GM21825 (cell line): ENCODE measurements around the gene TRUB1.
"Not testable (repeated sequence)": the region's sequence is repeated elsewhere in the genome, so short reads cannot be mapped to it uniquely, and the experiment has no call there.

Experiments
- ATAC-seq: cut with Tn5 transposase; IDR thresholded peaks from one replicate; pipeline ENCODE4 v1.9.1; 2021; ENCODE audit warnings: mild to moderate bottlenecking, moderate library complexity; ENCODE audit not compliant: unreplicated experiment

The TRUB1 gene

DNA sequence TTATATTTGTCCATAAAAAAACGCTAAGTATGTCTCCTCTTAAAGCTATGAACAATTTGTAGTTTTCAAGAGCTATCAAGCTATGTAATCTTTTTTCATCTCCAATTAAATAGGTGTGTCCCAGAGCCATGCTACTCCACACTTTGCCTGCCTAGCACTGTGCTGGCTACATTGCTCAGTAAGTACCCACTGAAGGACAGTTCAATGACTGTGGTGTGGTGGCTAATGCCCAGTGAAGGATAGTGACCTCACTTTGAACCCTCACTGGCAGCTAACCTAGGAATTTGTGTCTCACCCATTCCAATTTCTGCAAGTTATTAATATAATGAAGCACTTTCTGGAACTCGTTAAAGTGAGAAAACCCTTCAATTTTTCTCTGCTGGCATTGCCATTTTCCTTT is 14.4 kb upstream of the TRUB1 start:
- ATAC-seq, result no peak

DNA sequence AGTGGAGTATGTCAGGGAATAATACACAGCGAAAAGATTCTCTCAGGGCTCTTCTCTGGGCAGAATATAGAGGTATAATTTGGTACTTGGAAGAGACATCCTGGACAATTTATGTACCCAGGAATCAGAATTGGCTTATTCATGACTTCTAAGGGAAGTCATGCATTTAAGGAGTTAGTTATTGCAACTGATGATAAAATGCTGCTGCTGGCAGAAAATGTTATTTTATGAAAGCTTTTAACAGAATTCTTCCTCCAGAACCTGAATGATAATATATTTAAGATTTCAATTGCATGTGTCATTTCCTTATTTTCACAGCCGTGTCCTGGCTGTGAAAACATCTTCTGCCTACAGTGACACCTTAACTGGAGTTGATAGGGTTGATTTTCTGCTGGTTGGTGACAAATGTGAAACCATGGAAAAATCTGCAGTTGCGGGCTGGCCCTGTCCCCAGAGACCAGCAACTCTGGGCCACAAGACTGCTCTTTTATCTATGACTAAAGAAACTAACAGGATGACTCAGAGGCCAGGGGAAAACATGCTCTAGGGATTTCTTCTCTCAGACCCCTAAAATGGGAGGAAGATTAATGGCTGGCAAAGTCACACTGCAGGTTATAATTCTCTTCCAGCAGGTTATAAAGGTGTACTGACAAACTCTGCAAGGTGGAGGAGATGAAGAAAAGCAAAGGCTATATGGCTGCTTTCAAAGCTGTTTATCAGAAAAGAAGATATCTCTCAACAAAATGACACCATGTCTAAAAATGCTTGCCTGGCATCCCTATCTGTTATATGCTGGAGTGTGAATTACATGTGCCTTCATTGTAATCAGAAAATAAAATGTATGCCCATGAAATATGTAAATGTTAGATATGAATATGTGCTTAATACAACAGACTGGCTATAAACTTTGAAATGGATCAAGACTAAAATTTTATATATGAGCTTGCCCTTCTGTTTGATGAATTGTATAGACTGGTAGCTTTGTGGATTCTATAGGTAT is 12.1 kb upstream of the TRUB1 start:
- ATAC-seq, result peak; percentile 93

DNA sequence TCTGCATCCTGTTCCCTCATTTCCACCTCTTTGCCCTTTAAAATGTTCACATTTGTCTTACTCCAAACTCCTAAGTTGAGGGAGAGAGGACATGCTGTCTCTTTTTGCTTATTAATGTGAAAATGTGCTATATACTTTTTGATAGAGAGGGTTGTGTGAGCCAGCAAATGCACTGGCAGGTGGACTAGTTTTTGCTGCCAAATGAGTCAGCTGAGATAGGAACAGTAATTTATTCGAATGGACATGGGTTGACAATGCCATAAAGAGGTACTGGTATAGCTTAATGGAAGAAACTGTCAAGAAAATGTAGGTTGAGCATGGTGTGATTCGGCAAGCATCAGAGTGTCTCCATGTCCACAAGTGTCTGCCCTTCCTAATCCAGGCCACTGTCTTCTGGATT is 9.2 kb upstream of the TRUB1 start:
- ATAC-seq, result no peak

DNA sequence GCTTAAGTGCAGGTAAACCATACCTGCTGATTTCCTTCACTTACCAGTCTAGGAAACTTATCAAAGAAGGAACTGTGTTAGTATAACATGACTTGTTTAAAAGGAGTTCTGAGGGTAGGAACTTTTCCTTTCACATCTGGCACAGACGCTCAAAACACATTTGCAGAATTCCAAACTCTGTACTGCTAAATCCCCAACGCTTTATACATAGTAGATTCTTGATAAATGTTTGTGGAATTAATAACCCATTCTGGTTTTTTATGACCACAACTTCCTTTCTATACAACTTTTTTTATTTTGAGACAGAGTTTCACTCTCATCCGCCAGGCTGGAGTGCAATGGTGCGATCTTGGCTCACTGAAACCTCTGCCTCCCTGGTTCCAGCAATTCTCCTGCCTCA is 7.7 kb upstream of the TRUB1 start:
- no peak for ATAC-seq

DNA sequence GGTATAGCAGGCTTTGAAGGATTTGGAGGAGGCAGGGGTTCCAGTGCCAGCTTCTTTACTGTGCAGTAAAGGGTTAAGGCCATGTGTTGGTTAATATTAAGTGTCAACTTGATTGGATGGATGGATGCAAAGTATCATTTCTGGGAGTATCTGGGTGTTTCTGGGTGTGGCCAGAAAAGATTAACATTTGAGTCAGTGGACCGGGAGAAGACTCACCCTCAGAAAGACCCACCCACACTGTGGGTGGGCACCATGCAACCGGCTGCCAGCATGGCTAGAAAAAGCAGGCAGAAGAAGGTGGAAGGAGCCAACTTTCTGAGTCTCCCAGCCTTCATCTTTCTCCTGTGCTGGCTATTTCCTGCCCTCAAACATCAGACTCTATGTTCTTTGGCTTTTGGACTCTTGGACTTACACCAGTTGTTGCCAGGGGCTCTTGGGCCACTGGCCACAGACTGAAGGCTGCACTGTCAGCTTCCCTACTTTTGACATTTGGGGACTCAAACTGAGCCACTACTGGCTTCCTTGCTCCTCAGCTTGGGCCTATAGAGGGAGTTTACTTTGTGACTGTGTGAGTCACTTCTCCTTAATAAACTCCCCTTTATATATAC is 6.8 kb upstream of the TRUB1 start:
- ATAC-seq, result no peak

DNA sequence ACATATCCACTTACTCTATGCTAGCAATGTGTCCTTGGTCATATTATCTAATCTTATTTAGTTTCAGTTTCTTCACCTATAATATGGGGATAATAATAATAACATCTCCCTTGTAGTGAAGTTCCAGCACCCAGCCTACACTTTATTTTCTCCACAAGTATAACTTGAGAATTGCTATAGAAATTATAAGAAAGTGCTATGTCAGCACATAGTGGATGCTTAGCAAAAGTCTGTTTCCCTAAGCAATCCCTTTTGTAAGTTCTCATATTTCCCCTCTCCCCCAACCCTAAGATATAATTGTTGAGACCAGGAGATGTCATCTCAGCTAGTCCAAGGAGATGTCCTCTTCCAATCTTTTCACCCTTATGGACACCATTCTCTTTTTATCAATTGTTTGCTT is 5.8 kb upstream of the TRUB1 start:
- no peak for ATAC-seq

DNA sequence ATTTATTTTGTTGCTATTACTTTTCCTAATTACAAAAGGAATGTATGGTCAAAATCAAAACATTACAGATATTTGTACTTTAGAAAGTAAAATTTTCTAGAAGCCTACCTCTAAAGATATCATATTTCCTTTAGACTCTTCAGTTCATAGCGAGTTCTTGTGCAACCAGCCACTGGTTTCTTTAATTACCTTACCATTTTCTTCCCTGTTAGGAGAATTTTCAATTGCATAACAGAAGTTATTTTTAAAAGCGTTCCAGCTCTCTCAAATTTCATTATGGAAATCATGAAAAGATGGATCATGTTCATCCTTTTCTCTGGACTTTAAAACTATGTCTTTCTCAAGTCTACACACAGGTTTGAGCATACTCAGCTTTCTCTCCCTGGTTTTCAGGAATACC is 5.0 kb upstream of the TRUB1 start:
- ATAC-seq, result no peak

DNA sequence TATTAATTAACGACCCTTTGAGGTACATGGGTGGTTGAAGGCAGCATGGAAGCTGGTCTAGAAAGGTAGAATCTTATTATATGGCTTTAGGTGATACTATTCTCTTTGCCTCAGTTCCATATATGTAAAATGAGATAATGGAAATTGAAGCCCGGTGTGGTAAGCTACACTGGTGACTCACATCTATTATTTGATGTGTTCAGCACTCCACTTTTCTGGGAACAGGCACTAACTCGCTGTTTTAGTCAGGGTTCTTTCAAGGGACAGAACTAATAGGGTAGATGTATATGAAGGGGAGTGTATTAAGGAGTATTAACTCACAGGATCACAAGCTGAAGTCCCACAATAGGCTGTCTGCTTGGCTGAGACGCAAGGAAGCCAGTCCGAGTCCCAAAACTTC is 4.4 kb upstream of the TRUB1 start:
- ATAC-seq, result no peak

DNA sequence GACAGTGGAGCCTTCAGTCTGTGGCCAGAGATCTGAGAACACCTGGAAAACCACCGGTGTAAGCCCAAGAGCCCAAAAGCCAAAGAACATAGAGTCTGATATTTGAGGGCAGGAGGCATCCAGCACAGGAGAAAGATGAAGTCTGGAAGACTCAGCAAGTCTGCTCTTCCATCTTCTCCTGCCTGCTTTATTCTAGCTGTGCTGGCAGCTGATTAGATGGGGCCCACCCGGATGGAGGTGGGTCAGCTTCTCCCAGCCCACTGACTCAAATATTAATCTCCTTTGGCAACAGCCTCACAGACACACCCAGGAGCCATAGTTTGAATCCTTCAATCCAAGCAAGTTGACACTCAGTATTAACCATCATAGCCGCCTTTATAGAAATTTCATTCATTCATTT is 4.0 kb upstream of the TRUB1 start:
- not testable (repeated sequence) for ATAC-seq

DNA sequence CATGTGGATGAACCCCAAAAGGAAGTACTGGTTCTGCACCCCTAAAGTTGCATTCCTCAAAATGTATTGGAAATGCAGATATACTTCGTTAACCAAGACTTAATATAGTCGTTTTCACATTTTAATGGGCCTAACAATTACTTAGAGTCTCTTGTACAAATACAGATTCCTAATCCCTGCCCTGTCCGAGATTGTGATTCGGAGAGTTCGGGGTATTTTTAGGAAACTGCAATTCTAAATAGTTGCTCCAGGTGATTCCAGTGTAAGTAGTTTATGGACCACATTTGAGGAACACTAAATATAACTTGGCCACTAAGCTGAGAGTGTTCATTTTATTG is 830 bp downstream of the TRUB1 start:
- ATAC-seq, result no peak

DNA sequence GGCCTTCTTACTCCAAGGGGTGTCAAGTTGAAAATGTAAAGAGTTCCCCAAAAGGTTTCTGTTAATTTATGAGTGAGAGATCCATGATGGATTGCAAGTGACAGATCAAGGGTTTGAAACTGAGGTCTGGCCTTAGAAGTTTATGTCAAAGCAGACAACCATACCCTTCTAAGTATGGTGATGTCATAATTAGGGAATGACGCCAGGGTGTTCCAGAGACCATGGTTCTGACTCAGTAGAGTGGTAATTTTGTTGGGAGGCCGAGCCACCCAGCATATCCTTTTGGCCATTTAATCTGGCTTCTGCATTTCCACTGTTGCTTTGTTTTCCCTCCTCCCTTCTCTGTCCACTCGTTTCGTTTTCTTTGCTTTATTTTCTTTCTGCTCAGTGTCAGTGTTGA is 2.7 kb downstream of the TRUB1 start:
- ATAC-seq, result no peak

DNA sequence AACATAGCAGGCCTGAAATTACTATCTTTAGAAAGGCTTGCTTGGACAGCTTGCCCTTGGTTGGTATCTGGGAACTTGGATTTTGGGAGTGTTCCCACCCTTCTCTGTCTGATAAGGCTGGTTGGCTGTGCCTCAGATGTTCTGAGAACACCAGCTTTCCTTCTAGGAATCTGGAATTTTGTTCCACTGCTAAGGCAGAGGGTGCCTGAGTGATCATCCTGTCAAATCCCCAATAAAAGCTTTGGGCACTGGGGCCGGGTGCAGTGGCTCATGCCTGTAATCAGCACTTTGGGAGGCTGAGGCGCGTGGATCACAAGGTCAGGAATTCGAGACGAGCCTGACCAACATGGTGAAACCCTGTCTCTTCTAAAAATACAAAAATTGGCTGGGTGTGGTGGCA is 5.0 kb downstream of the TRUB1 start:
- ATAC-seq, result no peak

DNA sequence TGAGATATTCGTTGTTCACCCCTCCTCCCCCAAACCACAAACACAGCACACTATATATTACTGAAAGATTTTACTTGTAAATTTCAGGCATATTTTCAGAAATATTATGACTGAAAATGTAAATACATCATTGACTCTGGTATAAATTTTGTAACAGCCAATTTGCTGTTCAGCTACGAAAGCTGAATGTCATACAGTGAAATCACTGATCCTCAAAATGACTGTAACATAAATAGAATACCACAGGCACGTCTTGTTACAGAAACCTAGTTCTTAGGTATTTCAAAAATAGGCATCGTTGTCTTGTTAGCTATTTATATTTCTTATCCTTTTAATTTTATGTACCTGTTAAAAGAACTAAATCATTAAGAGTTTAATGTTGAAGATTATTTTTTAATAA is 15.1 kb downstream of the TRUB1 start:
- no peak for ATAC-seq

DNA sequence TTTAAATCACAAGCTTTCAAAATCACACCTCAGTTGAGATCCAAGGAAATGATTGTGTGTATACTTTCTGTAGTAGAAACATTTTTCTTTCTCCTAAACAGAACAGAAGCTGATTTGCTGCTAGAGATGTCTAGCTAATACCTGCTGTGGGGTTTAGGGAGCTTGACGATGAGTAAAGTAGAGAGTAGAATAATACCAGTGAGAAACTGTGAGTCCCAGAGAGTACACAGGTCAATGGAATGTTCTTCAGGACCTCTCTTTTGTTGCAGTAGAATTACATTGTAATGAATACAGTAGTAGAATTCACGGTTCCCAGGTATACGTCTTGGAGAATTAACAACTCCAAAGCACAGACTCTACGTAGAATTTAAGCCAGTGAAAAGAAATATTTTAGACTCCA is 18.0 kb downstream of the TRUB1 start:
- ATAC-seq, result peak; percentile 13

DNA sequence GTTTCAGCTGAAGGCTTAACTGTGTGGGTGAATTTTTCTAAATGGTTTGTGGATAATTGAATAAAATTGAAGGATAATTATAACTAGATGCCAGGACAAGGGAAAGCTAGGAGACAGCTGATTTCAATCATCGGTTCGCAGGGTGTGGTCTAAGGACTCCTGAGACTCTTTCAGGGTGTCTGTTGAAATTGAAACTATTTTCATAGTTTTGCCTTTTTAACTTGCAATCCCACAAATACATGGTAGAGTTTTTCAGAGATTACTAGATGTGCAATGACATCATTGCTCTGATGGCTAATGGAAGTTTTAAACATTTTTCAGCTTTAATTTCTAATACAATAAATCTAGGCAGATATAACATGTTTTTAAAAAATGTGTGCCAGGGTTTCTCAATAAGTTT is 18.5 kb downstream of the TRUB1 start:
- peak; percentile 58 for ATAC-seq

DNA sequence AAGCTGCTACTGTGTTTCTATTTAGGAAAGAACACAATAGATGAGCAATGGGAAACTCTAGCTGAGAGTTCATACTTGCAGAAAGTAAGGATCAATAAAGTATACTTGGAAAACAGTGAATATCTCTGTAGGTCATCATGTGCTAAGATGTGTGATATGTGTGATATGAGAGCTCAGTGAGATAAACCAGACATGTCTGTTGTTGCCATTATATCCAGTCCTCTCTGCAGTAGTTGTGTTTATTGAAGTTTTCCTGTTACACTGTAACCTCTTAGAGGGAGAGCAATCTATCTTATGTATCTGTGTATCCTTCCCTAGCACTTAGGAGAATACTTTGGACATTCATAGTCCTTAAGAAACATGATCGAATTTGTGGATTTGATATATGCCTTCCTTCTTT is 19.1 kb downstream of the TRUB1 start:
- ATAC-seq, result no peak

DNA sequence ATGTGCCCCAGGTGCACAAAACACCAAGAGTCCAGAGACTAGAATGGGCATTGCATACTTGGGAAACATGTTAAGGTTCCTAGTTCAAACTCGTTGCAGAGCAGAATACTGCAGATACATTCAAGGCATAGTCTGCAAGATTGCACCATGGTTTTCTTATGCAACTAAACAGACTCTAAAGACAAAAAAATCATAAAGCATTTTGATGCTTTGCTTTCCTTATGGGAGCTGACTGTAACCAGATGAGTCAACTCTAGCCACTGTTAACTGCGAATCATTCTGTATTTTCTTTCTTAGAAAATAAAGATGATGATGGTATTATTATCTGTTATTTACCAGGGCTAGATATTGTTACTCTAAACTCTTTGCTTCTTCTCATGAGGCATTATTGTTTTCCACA is 19.7 kb downstream of the TRUB1 start:
- no peak for ATAC-seq

DNA sequence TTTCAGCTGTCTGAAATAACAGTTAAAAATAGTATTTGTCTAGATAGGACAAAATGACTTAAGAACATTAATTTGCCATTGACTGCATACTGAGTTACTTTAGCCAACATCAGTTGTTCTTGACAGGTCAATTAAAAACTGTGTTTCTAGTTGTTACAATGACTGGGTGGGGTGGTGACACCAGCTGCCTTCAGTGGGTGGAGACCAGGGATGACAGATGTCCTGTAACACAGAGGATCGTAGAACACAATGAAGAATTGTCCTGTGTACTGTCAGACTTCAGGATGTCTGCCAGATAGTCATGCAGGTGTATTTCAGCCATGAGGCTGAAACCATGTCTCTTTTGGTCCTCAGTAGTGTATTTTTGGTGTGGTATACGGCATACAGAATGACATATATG is 24.4 kb downstream of the TRUB1 start:
- no peak for ATAC-seq

DNA sequence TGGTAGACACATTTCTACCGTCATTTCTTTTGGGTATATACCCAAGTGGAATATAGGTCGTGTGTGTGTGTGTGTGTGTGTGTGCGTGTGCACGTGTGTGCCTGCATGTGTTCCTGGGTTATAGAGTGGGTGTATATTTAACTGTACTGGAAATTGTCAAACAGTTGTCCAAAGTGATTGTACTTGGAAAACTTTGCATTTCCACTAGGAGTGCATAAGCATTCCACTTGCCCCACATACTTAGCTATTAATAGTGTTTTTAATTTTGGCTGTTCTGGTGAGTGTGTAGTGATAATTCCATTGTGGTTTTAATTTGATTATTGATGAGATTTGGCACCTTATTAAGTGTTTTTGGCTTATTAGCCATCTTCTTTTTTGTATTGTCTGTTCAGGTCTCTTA is 25.9 kb downstream of the TRUB1 start:
- ATAC-seq, result no peak

DNA sequence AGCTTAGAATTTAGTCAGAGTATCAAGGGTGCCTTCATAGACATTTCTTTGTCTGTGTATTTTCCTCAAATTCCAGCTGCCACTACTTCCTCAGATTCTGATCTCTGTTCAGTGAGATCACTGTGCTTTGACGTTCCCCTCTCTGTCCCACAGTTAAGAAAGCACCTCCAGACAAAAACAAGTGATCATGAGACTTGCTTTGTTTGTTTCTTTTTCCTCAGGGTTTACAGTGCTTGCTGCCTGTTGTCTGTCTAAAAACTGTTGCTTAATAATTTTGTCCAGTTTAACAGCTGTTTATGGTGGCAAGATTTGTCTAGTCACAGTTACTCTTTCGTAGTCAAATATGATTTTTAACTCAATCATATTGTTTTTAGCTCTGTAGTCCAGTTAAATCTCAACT is 29.1 kb downstream of the TRUB1 start:
- ATAC-seq, result no peak

DNA sequence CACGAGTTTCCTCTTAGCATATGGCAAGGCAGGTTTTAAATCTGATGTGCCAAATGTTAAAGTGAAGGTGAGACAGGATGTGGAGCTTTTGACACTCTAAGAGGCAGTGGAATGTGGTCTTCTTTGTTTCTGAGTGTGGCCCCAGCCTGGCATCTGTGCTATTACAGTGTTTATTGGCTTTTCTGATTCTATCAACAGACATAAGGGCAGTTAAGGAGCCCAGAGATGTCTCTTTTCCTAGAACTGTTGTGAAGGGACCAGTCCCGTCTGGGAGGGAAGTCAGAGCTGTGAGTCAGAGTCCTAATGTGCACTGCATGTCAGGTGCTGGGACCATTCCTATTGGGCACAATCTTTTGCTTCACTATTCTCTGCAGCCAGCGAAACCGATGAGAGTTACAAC is 32.5 kb downstream of the TRUB1 start:
- no peak for ATAC-seq

DNA sequence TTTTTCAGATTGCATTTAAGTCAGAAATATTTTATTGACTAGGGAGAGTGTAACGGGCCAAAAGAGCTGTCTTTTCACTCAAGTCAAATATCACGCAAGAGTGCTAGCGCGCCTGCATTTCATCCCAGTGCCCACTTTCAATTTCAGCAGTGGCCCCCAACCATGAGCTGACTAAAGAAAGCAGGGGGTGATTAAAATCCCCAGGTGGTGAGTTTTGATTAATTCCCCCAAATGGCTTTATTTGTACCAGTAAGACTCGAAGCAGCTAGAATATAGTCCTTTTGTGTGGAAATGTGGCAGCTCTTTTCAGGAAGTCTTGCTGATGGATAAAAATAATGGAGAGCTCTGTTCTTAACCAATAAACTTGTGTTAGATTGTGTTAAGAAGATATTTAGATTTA is 35.3 kb downstream of the TRUB1 start:
- ATAC-seq, result no peak

DNA sequence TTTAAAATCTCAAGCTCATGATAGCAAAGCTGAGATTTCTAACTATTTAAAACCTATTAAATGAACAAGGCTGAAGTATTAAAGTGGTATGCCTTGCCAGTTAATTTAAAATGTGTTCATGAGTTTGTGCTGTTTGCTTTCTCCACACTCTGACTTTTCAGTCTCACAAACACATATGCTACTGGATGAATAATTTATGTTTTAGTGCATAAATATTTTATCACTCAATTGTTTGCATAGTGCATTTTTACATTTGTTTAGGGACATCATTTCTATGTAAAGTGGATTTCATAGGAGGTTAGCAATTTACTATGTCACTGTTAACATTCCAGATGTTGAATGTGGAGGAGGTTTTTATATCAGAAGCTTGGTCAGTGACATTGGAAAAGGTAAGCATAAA is 36.0 kb downstream of the TRUB1 start:
- ATAC-seq, result no peak
